PC-3 (cell line): Measurements from ENCODE around the gene DCBLD1.

ENCODE experiments used
- CTCF ChIP-seq: fragments of 300-600 bp; sonication (generic); conservative IDR thresholded peaks from 2 replicates; pipeline ENCODE4 v1.5.1; 2017; ENCODE audit warnings: antibody characterized with exemption, low read depth, mild to moderate bottlenecking, low read length
- EZH2 ChIP-seq: fragments of 300-600 bp; sonication (generic); IDR thresholded peaks from one replicate; pipeline ENCODE4 v1.6.1; 2017; ENCODE audit warnings: antibody characterized with exemption, mild to moderate bottlenecking, low read length; ENCODE audit not compliant: unreplicated experiment

GRCh38 chr6:117525607-117526006 lies 43.1 kb downstream of the DCBLD1 start:
- TF ChIP-seq CTCF, result no peak
- no peak for TF ChIP-seq EZH2
